ENCODE results near the gene MBD2. TPM values are rescaled to one million over a fixed set of nuclear protein-coding genes. Genes with fewer than 3 reads are reported as not detected.
A peak's percentile ranks its signal among the peaks of the same experiment; 100 is the strongest.
"Not testable (repeated sequence)": the region's sequence is repeated elsewhere in the genome, so short reads cannot be mapped to it uniquely, and the experiment has no call there.

Gene MBD2
- total and polyA plus RNA-seq, 4 donors, result 9.2 to 16.2 (median 11.4) TPM

GRCh38 chr18:54209471-54210180, 14.8 kb downstream of the MBD2 start:
- no peak for DNase-seq (ENCODE audit: low spot score)
- no peaks in the 10 kb centered on the region for H3K27me3 ChIP-seq (ENCODE audit: control insufficient read depth in 4 of 4, insufficient read depth in 4 of 4, low read length in 3 of 4)
- WGBS, result 97% methylated on average over 1 of the region's 1 CpG
- TF ChIP-seq NR2F2 (IDR thresholded peaks at IDR 0.05) (no peak), CTCF (IDR thresholded peaks at IDR 0.05; ENCODE audit: low read depth, low read length, missing input control) (no peak), ATF3 (IDR thresholded peaks at IDR 0.05) (no peak), GABPA (IDR thresholded peaks at IDR 0.05 in 1 of 2, conservative IDR thresholded peaks at IDR 0.05 in 1 of 2) (no peak), RXRA (IDR thresholded peaks at IDR 0.05) (no peak), MAX (IDR thresholded peaks at IDR 0.05) (no peak), ZBTB33 (IDR thresholded peaks at IDR 0.05) (no peak)
- peaks cover 6 to 25% (median 14%) of the 10 kb centered on the region in 4 donors for H3K4me1 ChIP-seq (ENCODE audit: control insufficient read depth in 4 of 4, insufficient read depth in 4 of 4, low read length in 3 of 4)
- no peak overlapping the region for H3K9ac ChIP-seq (ENCODE audit: low read depth in 1 of 2, low read length in 2 of 2)
- no peak overlapping the region for H3K27ac ChIP-seq (ENCODE audit: low read depth in 1 of 2, low read length in 2 of 2)
- H3K9me3 ChIP-seq (ENCODE audit: control insufficient read depth in 4 of 4, low read length in 3 of 4), result no peaks in the 10 kb centered on the region
- no peak overlapping the region for H3K4me3 ChIP-seq (ENCODE audit: low read depth in 1 of 3, low read length in 3 of 3)
- no peaks in the 10 kb centered on the region for H3K36me3 ChIP-seq (ENCODE audit: control insufficient read depth in 4 of 4, insufficient read depth in 3 of 4, low read depth in 1 of 4, low read length in 3 of 4)

- Histone ChIP-seq H3K27ac (ENCODE audit: low read depth in 1 of 2, low read length in 2 of 2) (no peak overlapping the region), H3K9me3 (ENCODE audit: control insufficient read depth in 4 of 4, low read length in 3 of 4) (no peaks in the 10 kb centered on the region), H3K4me3 (ENCODE audit: low read depth in 1 of 3, low read length in 3 of 3) (no peak overlapping the region), H3K27me3 (ENCODE audit: control insufficient read depth in 4 of 4, insufficient read depth in 4 of 4, low read length in 3 of 4) (no peaks in the 10 kb centered on the region), H3K9ac (ENCODE audit: low read depth in 1 of 2, low read length in 2 of 2) (no peak overlapping the region), H3K36me3 (ENCODE audit: control insufficient read depth in 4 of 4, insufficient read depth in 3 of 4, low read depth in 1 of 4, low read length in 3 of 4) (peaks cover 0 to 5% (median 1%) of the 10 kb centered on the region in 4 donors), H3K4me1 (ENCODE audit: control insufficient read depth in 4 of 4, insufficient read depth in 4 of 4, low read length in 3 of 4) (peaks cover 6 to 18% (median 13%) of the 10 kb centered on the region in 4 donors)
- TF ChIP-seq RAD21 (IDR thresholded peaks at IDR 0.05) (no peak), JUND (IDR thresholded peaks at IDR 0.05) (no peak), GABPA (IDR thresholded peaks at IDR 0.05 in 1 of 2, conservative IDR thresholded peaks at IDR 0.05 in 1 of 2) (no peak), EGR1 (IDR thresholded peaks at IDR 0.05; ENCODE audit: low read depth in 2 of 2) (no peak)
- DNase-seq (ENCODE audit: low spot score), result no peak
- 64% methylated on average over 2 of the region's 2 CpGs for WGBS
Measured at GRCh38 chr18:54206447-54206846, 18.0 kb downstream of the MBD2 start.

- Histone ChIP-seq H3K27me3 (ENCODE audit: control insufficient read depth in 4 of 4, insufficient read depth in 4 of 4, low read length in 3 of 4) (no peaks in the 10 kb centered on the region), H3K36me3 (ENCODE audit: control insufficient read depth in 4 of 4, insufficient read depth in 3 of 4, low read depth in 1 of 4, low read length in 3 of 4) (peaks cover 0 to 5% (median 3%) of the 10 kb centered on the region in 4 donors), H3K9me3 (ENCODE audit: control insufficient read depth in 4 of 4, low read length in 3 of 4) (no peaks in the 10 kb centered on the region), H3K27ac (ENCODE audit: low read depth in 1 of 2, low read length in 2 of 2) (peak overlapping the region in 1 of 2 donors; percentile 15), H3K4me1 (ENCODE audit: control insufficient read depth in 4 of 4, insufficient read depth in 4 of 4, low read length in 3 of 4) (peaks cover 6 to 18% (median 13%) of the 10 kb centered on the region in 4 donors), H3K9ac (ENCODE audit: low read depth in 1 of 2, low read length in 2 of 2) (no peak overlapping the region), H3K4me3 (ENCODE audit: low read depth in 1 of 3, low read length in 3 of 3) (no peak overlapping the region)
- WGBS, result 14% methylated on average over 1 of the region's 1 CpG
- DNase-seq (ENCODE audit: low spot score), result no peak
- TF ChIP-seq TAF1 (conservative IDR thresholded peaks at IDR 0.05) (no peak), ATF3 (IDR thresholded peaks at IDR 0.05) (no peak), JUND (IDR thresholded peaks at IDR 0.05) (no peak), HNF4A (conservative IDR thresholded peaks at IDR 0.05) (no peak), SP1 (IDR thresholded peaks at IDR 0.05) (no peak), MAX (IDR thresholded peaks at IDR 0.05) (no peak)
Measured at GRCh38 chr18:54205959-54206358, 18.5 kb downstream of the MBD2 start.

GRCh38 chr18:54205448-54205847, 19.0 kb downstream of the MBD2 start:
- Histone ChIP-seq H3K27ac (ENCODE audit: low read depth in 1 of 2, low read length in 2 of 2) (peak overlapping the region in 1 of 2 donors; percentile 15), H3K4me1 (ENCODE audit: control insufficient read depth in 4 of 4, insufficient read depth in 4 of 4, low read length in 3 of 4) (peaks cover 6 to 18% (median 13%) of the 10 kb centered on the region in 4 donors)
- 41% methylated on average over 6 of the region's 6 CpGs for WGBS
- H3K36me3 ChIP-seq (ENCODE audit: control insufficient read depth in 4 of 4, insufficient read depth in 3 of 4, low read depth in 1 of 4, low read length in 3 of 4); H3K9ac ChIP-seq (ENCODE audit: low read depth in 1 of 2, low read length in 2 of 2); H3K27me3 ChIP-seq (ENCODE audit: control insufficient read depth in 4 of 4, insufficient read depth in 4 of 4, low read length in 3 of 4); H3K4me3 ChIP-seq (ENCODE audit: low read depth in 1 of 3, low read length in 3 of 3); DNase-seq (ENCODE audit: low spot score); H3K9me3 ChIP-seq (ENCODE audit: control insufficient read depth in 4 of 4, low read length in 3 of 4): not testable (repeated sequence)

Measured in liver (tissue), 9 donors.